NCI-H526 treated with DMSO at 0.1 percent for 48 hours (cell line): ENCODE measurements around the gene MSANTD7.
A peak's percentile ranks its signal among the peaks of the same experiment; 100 is the strongest.
"Not testable (repeated sequence)": the region's sequence is repeated elsewhere in the genome, so short reads cannot be mapped to it uniquely, and the experiment has no call there.

Experiments
- DNase-seq: peaks from one replicate; lab custom pipeline; 2025; lab: John Stamatoyannopoulos, UW

The MSANTD7 gene

GRCh38 chr10:14837003-14837756 lies 926 bp upstream of the MSANTD7 start:
- peak; percentile 33 for DNase-seq

GRCh38 chr10:14838582-14839304 lies 637 bp downstream of the MSANTD7 start:
- no peak for DNase-seq

GRCh38 chr10:14839305-14839695 lies 1.2 kb downstream of the MSANTD7 start:
- no peak for DNase-seq

GRCh38 chr10:14840178-14840577 lies 2.1 kb downstream of the MSANTD7 start:
- DNase-seq, result no peak

GRCh38 chr10:14843327-14843988 lies 5.4 kb downstream of the MSANTD7 start:
- DNase-seq, result no peak

GRCh38 chr10:14844948-14845347 lies 6.8 kb downstream of the MSANTD7 start:
- DNase-seq, result no peak

- DNase-seq, result no peak
Observed at GRCh38 chr10:14852236-14852635, 14.1 kb downstream of the MSANTD7 start.

GRCh38 chr10:14855453-14855852 lies 17.3 kb downstream of the MSANTD7 start:
- DNase-seq, result no peak

- DNase-seq, result no peak
Observed at GRCh38 chr10:14858338-14858960, 20.3 kb downstream of the MSANTD7 start.

GRCh38 chr10:14859043-14859442 lies 20.9 kb downstream of the MSANTD7 start:
- DNase-seq, result no peak

GRCh38 chr10:14859775-14860174 lies 21.7 kb downstream of the MSANTD7 start:
- no peak for DNase-seq

GRCh38 chr10:14860791-14861190 lies 22.7 kb downstream of the MSANTD7 start:
- no peak for DNase-seq

- DNase-seq, result not testable (repeated sequence)
Observed at GRCh38 chr10:14864466-14864865, 26.4 kb downstream of the MSANTD7 start.

GRCh38 chr10:14864871-14865270 lies 26.8 kb downstream of the MSANTD7 start:
- DNase-seq, result not testable (repeated sequence)

GRCh38 chr10:14873090-14873760 lies 35.1 kb downstream of the MSANTD7 start:
- no peak for DNase-seq

- DNase-seq, result no peak
Observed at GRCh38 chr10:14875941-14876340, 37.8 kb downstream of the MSANTD7 start.

- no peak for DNase-seq
Observed at GRCh38 chr10:14876764-14877163, 38.7 kb downstream of the MSANTD7 start.

- peak; percentile 75 for DNase-seq
Observed at GRCh38 chr10:14878266-14879123, 40.4 kb downstream of the MSANTD7 start, which contains the start of gene SUV39H2. Gene SUV39H2 (plus strand): TSS chr10:14878866. CDS start chr10:14878889, 23 bp downstream.

- no peak for DNase-seq
Observed at GRCh38 chr10:14879124-14879927, 41.2 kb downstream of the MSANTD7 start.

GRCh38 chr10:14879928-14880193 lies 41.8 kb downstream of the MSANTD7 start:
- no peak for DNase-seq
